Fibroblast of lung (primary cell): ENCODE results near the gene ADAM15.

Experiments
- CTCF ChIP-seq, 2 donors: IDR thresholded peaks in 1 of 2; conservative IDR thresholded peaks in 1 of 2; 1 replicate in 1 of 2; 2 replicates in 1 of 2; pipeline ENCODE4 v1.5.1; 2011 to 2012; ENCODE audit warnings: low read length in 2 of 2, control low read depth in 1 of 2, inconsistent platforms in 1 of 2, low read depth in 1 of 2, mild to moderate bottlenecking in 1 of 2
- EZH2 ChIP-seq: IDR thresholded peaks from 2 replicates; pipeline ENCODE4 v1.5.1; 2012; ENCODE audit warnings: low read length, control low read depth, mild to moderate bottlenecking; ENCODE audit errors: missing control alignments

- TF ChIP-seq CTCF (conservative IDR thresholded peaks at IDR 0.05 in 1 of 2, IDR thresholded peaks at IDR 0.05 in 1 of 2; ENCODE audit: low read depth in 1 of 2, low read length in 2 of 2) (no peak), EZH2 (no peak)
These were observed 15.2 kb upstream of the ADAM15 start for GRCh38 chr1:155035936-155036335.
